GM21423 (cell line): ENCODE measurements around the gene ATP8A2.
"Not testable (repeated sequence)": the region's sequence is repeated elsewhere in the genome, so short reads cannot be mapped to it uniquely, and the experiment has no call there.

ENCODE experiments used
- ATAC-seq: cut with Tn5 transposase; IDR thresholded peaks from one replicate; pipeline ENCODE4 v1.9.1; 2021; ENCODE audit warnings: mild to moderate bottlenecking, moderate library complexity; ENCODE audit not compliant: unreplicated experiment

The ATP8A2 gene

GRCh38 chr13:25943658-25944057 is 571.9 kb downstream of the ATP8A2 start:
- no peak for ATAC-seq

GRCh38 chr13:25945596-25945995 is 573.8 kb downstream of the ATP8A2 start:
- no peak for ATAC-seq

- no peak for ATAC-seq
Measured at GRCh38 chr13:25946321-25946720, 574.5 kb downstream of the ATP8A2 start.

DNA sequence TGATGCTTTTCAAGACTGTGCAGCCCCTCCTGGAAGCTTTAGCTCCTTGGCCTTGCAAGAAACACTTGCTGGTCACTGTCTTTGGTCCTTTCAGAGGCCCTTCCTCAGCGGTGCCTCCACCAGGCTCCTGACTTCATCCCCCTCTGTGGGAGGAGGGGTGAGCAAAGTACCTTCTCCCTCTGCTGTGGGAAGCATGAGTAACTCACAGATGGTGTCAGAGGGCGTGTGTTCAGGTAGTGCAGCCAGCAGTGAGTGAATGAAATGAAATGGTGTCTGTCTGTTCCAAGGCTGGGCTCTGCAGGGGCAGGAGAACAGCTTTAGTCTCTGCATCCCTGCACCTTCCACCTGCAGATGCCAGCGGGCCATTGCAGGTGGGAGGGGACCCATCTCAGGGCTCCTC is 577.1 kb downstream of the ATP8A2 start:
- no peak for ATAC-seq

DNA sequence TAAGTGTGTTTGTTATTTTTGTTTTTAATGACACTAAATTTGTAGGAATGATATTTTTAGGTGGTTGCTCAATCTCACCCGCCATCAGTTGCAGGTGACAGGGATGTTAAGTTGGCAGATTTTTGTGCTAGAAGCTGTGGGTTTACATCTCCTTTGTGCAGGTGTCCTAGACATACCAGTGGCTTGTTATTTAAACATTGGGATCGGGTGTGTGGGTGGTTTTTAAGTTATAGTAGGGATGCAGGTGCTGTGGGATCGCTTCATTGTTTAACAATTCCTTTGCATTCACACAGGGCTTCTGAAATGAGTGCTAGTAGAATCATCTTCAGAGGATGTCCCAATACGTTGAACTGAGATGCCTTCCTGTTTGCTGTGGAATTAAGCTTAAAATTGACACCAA is 580.1 kb downstream of the ATP8A2 start:
- no peak for ATAC-seq

- ATAC-seq: not testable (repeated sequence)
Measured at GRCh38 chr13:25954080-25954479, 582.3 kb downstream of the ATP8A2 start.

DNA sequence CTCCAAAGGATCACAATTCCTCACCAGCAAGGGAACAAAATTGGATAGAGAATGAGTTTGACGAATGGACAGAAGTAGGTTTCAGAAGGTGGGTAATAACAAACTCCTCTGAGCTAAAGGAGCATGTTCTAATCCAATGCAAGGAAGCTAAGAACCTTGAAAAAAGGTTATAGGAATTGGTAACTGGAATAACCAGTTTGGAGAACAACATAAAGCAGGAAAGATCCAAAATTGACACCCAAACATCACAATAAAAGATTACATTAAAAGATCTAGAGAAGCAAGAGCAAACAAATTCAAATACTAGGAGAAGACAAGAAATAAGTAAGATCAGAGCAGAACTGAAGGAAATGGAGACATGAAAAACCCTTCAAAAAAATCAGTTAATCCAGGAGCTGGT is 583.2 kb downstream of the ATP8A2 start:
- ATAC-seq: not testable (repeated sequence)

- no peak for ATAC-seq
Measured at GRCh38 chr13:25958986-25959385, 587.2 kb downstream of the ATP8A2 start.

- ATAC-seq: no peak
Measured at GRCh38 chr13:25961294-25961693, 589.5 kb downstream of the ATP8A2 start.

GRCh38 chr13:25963674-25964073 is 591.9 kb downstream of the ATP8A2 start:
- ATAC-seq: no peak

DNA sequence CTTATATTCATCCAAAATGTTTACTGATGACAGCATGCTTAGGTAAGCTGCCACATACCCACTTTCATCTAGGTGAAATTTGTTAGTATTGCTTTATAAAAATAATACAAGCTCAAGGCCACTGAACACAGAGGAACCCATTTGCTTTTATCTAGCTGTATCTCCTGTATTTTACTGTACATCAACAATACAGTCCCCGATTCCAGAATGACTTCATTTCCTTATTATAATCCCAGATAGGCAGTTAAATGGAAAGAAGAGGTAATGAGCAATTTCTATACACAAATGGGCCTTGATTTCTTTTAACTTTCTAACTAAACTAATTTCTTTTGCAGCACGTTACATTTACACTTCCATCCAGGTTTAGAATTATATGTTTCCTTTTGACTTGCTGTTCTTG is 593.8 kb downstream of the ATP8A2 start:
- no peak for ATAC-seq

GRCh38 chr13:25966086-25966485 is 594.3 kb downstream of the ATP8A2 start:
- ATAC-seq: no peak

- no peak for ATAC-seq
Measured at GRCh38 chr13:25967144-25967543, 595.4 kb downstream of the ATP8A2 start.

- no peak for ATAC-seq
Measured at GRCh38 chr13:25971047-25971446, 599.3 kb downstream of the ATP8A2 start.

- ATAC-seq: no peak
Measured at GRCh38 chr13:25971459-25972145, 599.8 kb downstream of the ATP8A2 start.

GRCh38 chr13:25973085-25973484 is 601.3 kb downstream of the ATP8A2 start:
- ATAC-seq: no peak

DNA sequence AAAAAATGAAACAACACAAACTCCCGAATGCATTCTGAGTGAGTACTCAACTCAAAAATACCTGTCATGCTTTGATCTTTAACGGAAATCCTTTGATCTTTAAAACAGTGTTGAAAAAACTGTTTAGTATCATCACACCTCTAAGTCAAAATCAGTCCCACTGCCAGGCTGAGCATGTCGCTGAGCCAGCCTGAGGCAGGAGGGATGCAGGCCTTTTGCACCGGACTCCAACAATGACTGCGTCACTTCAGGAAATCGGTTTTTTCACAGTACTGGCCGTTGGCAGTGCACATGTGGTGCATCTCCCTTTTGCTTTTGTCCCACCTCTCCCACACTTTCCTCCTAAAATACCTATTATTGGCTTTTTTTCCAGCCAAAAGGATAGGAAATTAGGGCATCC is 601.8 kb downstream of the ATP8A2 start:
- ATAC-seq: no peak

DNA sequence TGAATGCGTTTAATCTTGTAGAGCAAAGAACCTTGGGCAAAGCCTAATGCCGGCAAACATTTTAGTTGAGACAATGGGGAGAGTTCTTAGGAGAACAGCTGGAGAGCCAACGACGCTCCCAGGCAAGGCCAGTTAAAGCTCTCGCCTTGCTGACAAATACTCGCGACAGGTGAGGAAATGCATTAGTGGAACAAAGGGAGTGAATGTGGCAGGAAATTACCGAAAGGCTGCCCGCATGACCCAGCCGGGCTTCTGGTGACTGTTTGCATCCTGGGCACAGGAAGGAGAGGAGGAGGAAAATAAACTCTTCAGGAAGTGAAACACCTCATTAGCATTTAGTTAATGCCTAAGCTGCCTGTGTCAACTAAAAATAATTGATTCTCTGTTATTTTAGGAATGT is 605.4 kb downstream of the ATP8A2 start:
- no peak for ATAC-seq

DNA sequence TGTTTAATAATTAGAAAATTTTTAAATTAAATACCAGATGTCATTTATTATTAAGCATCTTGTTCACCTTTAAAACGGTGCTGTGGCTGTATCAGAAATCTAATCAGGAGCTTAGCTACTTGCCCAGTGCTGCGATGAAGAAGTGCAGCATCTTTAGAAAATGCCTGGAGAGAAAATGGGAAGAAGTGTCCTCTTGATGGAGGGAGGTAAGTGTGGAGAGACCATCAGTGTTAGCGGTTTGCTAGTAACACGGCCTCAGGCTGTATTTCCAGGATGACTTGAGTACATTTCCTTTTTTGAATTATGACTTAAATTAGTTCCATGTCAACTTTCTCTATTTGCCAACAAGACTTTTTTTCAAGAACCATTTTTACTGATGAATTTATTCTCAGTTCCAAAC is 605.9 kb downstream of the ATP8A2 start:
- ATAC-seq: no peak

DNA sequence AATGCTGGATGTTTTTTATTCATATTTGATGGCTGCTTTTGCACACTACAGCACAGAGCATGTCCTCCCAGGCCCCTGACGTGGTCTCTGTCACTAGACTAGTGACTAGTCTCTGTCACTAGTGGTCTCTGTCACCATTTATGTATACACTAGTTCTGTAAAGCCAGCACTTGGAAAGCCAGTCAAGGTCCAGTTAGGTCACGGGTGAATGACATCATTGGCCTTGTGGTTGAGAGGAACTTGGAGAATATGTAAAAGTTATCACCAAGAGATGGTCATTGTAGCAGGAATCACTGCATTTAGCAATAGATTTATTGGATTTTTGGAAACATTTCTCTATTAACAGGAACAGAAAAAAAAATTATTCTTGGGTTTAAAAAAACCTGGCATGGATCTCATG is 607.2 kb downstream of the ATP8A2 start:
- no peak for ATAC-seq

DNA sequence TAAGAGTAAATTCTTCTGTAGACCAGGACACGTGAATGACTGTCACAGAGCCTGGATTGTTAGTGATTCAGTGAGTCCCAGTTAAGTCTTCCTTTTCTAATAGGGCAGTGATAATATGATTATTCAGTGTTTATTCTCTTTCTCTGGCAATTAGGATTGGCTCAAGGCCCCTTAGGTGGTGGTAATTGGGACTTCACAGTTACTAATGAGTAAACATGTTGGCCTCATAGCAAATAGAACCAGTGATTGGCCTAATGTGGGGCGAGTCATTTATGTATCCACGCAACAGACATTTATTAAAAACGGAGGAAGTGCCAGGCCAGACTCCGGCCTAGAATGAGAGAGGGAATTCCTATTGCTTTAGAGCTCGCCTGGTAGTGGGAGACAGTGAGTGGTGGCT is 607.6 kb downstream of the ATP8A2 start:
- ATAC-seq: no peak

- no peak for ATAC-seq
Measured at GRCh38 chr13:25980255-25980654, 608.5 kb downstream of the ATP8A2 start.

- no peak for ATAC-seq
Measured at GRCh38 chr13:25981060-25981459, 609.3 kb downstream of the ATP8A2 start.
